ENCODE measurements around the gene UAP1.

The UAP1 gene

GRCh38 chr1:162639718-162640117 is 78.2 kb downstream of the UAP1 start:
- no peak for TF ChIP-seq ZNF274 (IDR thresholded peaks at IDR 0.05; ENCODE audit: low read depth, low read length)
- H3K4me3 ChIP-seq (ENCODE audit: low read length) = no peak overlapping the region

- no peak overlapping the region for H3K4me3 ChIP-seq (ENCODE audit: low read length)
- no peak for TF ChIP-seq ZNF274 (IDR thresholded peaks at IDR 0.05; ENCODE audit: low read depth, low read length)
These were observed 79.6 kb downstream of the UAP1 start for GRCh38 chr1:162641114-162641513.

- no peak for TF ChIP-seq ZNF274 (IDR thresholded peaks at IDR 0.05; ENCODE audit: low read depth, low read length)
- no peak overlapping the region for H3K4me3 ChIP-seq (ENCODE audit: low read length)
These were observed 83.4 kb downstream of the UAP1 start for GRCh38 chr1:162644986-162645314.

GRCh38 chr1:162645666-162646065 is 84.1 kb downstream of the UAP1 start:
- H3K4me3 ChIP-seq (ENCODE audit: low read length) = no peak overlapping the region
- no peak for TF ChIP-seq ZNF274 (IDR thresholded peaks at IDR 0.05; ENCODE audit: low read depth, low read length)

GRCh38 chr1:162649583-162649982 is 88.1 kb downstream of the UAP1 start:
- H3K4me3 ChIP-seq (ENCODE audit: low read length) = no peak overlapping the region
- TF ChIP-seq ZNF274 (IDR thresholded peaks at IDR 0.05; ENCODE audit: low read depth, low read length) = no peak

Measured in GM08714 (cell line).